K562 (cell line): ENCODE measurements around the gene ADCY4. TPM values are rescaled to one million over a fixed set of nuclear protein-coding genes. Genes with fewer than 3 reads are reported as not detected.

Source experiments
- CHD7 ChIP-seq: fragments of 200-600 bp; sonication (generic); IDR thresholded peaks from one replicate; pipeline ENCODE4 v1.6.1; 2012; ENCODE audit warnings: mild to moderate bottlenecking, low read depth, low read length, inconsistent platforms
- CTBP1 ChIP-seq: fragments of 450-650 bp; IDR thresholded peaks from 2 replicates; pipeline ENCODE4 v1.6.1; 2016; ENCODE audit warnings: borderline replicate concordance
- EP400 ChIP-seq: fragments of 450-650 bp; IDR thresholded peaks from 2 replicates; pipeline ENCODE4 v1.6.1; 2017; ENCODE audit warnings: antibody characterized with exemption, mild to moderate bottlenecking, moderate library complexity
- POLR2B ChIP-seq: fragments of 450-650 bp; IDR thresholded peaks from 2 replicates; pipeline ENCODE4 v1.6.1; 2018; ENCODE audit warnings: low read depth; ENCODE audit not compliant: partially characterized antibody
- PREB ChIP-seq: sonication (generic); formaldehyde crosslinking; IDR thresholded peaks from 2 replicates; pipeline ENCODE4 v1.8.1; 2023; ENCODE audit warnings: mild to moderate bottlenecking, missing genetic modification reagents
- ZNF140 ChIP-seq: fragments of 250-450 bp; sonication (Bioruptor Pico); IDR thresholded peaks from 2 replicates; pipeline ENCODE4 v1.8.0; 2021; ENCODE audit warnings: moderate library complexity, mild to moderate bottlenecking, inconsistent platforms
- ZNF347 ChIP-seq: fragments of 450-650 bp; formaldehyde crosslinking; IDR thresholded peaks from 2 replicates; pipeline ENCODE4 v1.4.0; 2020; ENCODE audit warnings: low read depth, mild to moderate bottlenecking, moderate library complexity
- ZNF408 ChIP-seq: fragments of 250-450 bp; sonication (Bioruptor Pico); IDR thresholded peaks from 2 replicates; pipeline ENCODE4 v1.4.0; 2020; ENCODE audit warnings: low read depth, mild to moderate bottlenecking, moderate library complexity
- ZNF764 ChIP-seq: fragments of 250-450 bp; sonication (Bioruptor Pico); IDR thresholded peaks from 2 replicates; pipeline ENCODE4 v1.4.0; 2020; ENCODE audit warnings: low read depth, mild to moderate bottlenecking, moderate library complexity
- ZSCAN29 ChIP-seq: fragments of 450-650 bp; IDR thresholded peaks from 2 replicates; pipeline ENCODE4 v1.6.1; 2017
- polyA plus RNA-seq, 8 experiments: library from polyadenylated mRNA; depleted of rRNA in 4 of 8; stranded (reverse) in 5 of 8; unstranded in 3 of 8; fragments of >200 nt; fragmentation: Nextera tagmentation in 2 of 8; fragmentation: Illumina TruSeq in 1 of 8; extraction: Ambion mirVana in 2 of 8; extraction: Trizol in 1 of 8; gene quantifications; 2 replicates each; pipeline versions ENCODE4 v1.2.1 to v1.2.3, GENCODE V29; 2011 to 2014; ENCODE audit warnings: inconsistent platforms in 1 of 8, missing spikeins in 1 of 8
- total RNA-seq, 7 experiments: library from RNA; depleted of rRNA in 6 of 7; stranded (reverse); fragments of >200 nt in 6 of 7; fragmentation: Illumina TruSeq in 2 of 7; extraction: Trizol in 2 of 7; gene quantifications; 2 replicates each; pipeline versions ENCODE4 v1.2.1 to v1.2.3, GENCODE V29; 2011 to 2021; ENCODE audit warnings: low replicate concordance in 1 of 7
- TF ChIP-seq, protein P1 (sequence below): fragments of 250-450 bp; sonication (Bioruptor Pico); IDR thresholded peaks from 2 replicates; pipeline ENCODE4 v1.5.0; 2021; ENCODE audit warnings: mild to moderate bottlenecking, moderate library complexity

ADCY4 gene
- total and polyA plus RNA-seq, 9 of the 15 experiments (the other 6 are each of a cell fraction or from before 2014, with no cell fraction given): 0.04 to 0.31 (median 0.15) TPM; not detected in 2

DNA sequence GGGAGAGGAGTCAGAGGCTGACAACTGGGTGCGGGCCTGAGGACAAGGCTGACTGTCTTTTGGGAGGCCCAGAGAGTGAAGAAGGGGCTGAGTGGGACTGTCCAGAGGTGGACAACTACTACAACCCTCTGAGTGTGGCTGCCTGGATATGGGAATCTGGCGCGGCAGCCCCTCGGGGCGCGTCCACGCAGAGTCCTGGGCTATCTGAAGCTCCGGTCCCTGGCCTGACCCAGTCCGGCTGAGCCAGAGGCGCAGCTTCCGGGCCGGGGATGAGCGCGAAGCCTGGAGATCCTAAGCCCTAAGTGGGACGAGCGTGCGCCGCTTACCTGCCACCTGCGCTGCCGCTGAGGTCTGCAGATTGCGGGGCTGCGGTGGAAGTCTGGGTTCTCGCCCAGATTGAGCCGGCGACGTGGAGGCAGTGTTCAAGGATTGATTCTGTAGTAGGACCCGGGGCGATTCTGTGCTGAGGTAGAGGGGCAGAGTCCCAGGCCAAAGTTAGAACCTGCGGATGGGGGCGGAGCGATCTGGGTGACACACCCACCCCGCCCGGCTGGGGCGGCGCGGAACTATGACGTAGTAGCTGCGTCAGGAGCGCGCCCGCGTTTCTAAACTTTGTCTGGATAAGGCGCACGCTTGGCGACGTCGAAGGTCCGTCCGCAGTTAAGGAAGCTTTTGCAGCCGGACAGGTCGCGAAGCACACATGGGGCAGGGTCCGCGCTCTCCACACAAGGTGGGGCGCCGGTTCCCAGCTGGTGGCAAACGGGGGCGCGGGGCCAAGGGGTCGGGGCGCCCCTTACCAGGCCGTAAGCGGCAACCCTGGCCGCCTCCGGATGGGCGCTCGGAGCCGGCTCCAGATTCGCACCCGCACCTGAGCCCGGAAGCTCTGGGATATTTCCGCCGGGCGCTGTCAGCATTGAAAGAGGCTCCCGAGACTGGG, 35.3 kb downstream of the ADCY4 start, which contains the start of the genes DHRS1 and NOP9 (continued):
- TF ChIP-seq, protein P1, sequence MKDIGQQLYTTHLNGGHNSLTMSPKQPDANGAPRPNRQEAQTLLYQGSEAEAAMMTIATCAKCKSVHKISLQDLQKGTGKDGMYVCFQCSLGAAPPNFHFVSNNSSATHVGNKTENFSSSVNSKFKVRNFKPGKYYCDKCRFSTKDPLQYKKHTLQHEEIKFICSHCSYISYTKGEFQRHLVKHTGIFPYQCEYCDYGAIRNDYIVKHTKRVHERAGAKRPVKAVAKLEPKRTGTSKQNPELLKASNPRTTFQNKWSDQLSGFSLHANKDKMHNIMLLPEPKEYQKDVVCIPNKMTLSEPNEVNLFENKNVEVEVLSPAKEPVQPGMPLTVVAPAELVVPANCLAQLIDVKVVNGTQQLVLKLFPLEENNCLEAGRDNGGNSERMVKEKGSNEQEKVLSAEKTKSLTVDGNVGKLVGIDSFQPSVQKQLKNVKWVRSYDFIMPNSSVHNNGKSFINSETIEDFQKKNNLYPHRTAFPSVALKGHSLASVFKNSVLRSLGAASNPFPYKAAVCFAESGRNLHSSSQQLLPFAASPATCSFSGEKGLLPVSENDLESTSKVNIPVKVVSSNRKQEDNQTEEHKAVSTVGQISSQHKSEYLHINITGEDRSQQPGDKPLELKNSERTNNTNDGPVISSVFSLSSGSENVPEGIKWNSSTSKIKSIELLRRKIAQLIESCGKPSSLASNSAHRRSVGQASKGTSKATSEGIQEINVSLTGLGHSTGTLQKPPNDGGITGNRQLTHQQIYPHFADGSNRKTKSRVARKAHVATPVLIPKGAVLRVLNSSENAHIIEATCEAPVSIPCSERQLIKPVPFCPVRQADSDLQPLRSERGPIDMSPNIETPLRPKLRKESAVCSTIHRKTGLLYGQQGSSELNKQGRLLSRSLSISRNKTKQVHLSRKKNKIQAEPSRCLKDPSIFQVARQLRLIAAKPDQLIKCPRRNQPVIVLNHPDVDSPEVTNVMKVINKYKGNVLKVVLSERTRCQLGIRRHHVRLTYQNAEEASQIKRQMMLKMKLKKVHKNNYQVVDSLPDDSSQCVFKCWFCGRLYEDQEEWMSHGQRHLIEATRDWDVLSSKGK (CRISPR knock-in tag): no peak
- TF ChIP-seq CTBP1 (no peak; the same call in 1 of the 2 replicates), EP400 (peak; percentile 75), ZNF764 (CRISPR knock-in tag) (no peak), CHD7 (no peak), ZNF408 (no peak), ZSCAN29 (no peak), PREB (CRISPR knock-in tag) (no peak), POLR2B (no peak), ZNF347 (CRISPR knock-in tag) (no peak), ZNF140 (CRISPR knock-in tag) (no peak)
